HG02759 (cell line): ENCODE data around the gene TASP1.

Experiments
- ATAC-seq: cut with Tn5 transposase; IDR thresholded peaks from one replicate; pipeline ENCODE4 v1.9.1; 2021; ENCODE audit warnings: mild to moderate bottlenecking, moderate library complexity; ENCODE audit not compliant: unreplicated experiment

Gene TASP1

GRCh38 chr20:13574071-13574470 is 64.7 kb downstream of the TASP1 start:
- ATAC-seq: no peak

GRCh38 chr20:13571662-13572061 is 67.1 kb downstream of the TASP1 start:
- no peak for ATAC-seq

- no peak for ATAC-seq
Measured at GRCh38 chr20:13567663-13568062, 71.1 kb downstream of the TASP1 start.

- no peak for ATAC-seq
Measured at GRCh38 chr20:13563854-13564253, 74.9 kb downstream of the TASP1 start.

GRCh38 chr20:13554706-13555105 is 84.0 kb downstream of the TASP1 start:
- no peak for ATAC-seq

GRCh38 chr20:13554076-13554475 is 84.7 kb downstream of the TASP1 start:
- ATAC-seq: no peak

- ATAC-seq: no peak
Measured at GRCh38 chr20:13552061-13552460, 86.7 kb downstream of the TASP1 start.

GRCh38 chr20:13549451-13549850 is 89.3 kb downstream of the TASP1 start:
- no peak for ATAC-seq

GRCh38 chr20:13546497-13547131 is 92.1 kb downstream of the TASP1 start:
- ATAC-seq: peak; percentile 81

GRCh38 chr20:13545790-13546189 is 92.9 kb downstream of the TASP1 start:
- no peak for ATAC-seq

GRCh38 chr20:13543783-13544182 is 94.9 kb downstream of the TASP1 start:
- ATAC-seq: no peak

GRCh38 chr20:13535627-13536026 is 103.1 kb downstream of the TASP1 start:
- no peak for ATAC-seq

- ATAC-seq: no peak
Measured at GRCh38 chr20:13533946-13534345, 104.8 kb downstream of the TASP1 start.

- no peak for ATAC-seq
Measured at GRCh38 chr20:13530146-13530545, 108.6 kb downstream of the TASP1 start.

GRCh38 chr20:13526551-13526950 is 112.2 kb downstream of the TASP1 start:
- no peak for ATAC-seq

GRCh38 chr20:13525225-13525940 is 113.3 kb downstream of the TASP1 start:
- no peak for ATAC-seq

GRCh38 chr20:13524339-13524738 is 114.4 kb downstream of the TASP1 start:
- no peak for ATAC-seq

- ATAC-seq: no peak
Measured at GRCh38 chr20:13517831-13518230, 120.9 kb downstream of the TASP1 start.

GRCh38 chr20:13515796-13516558 is 122.8 kb downstream of the TASP1 start:
- no peak for ATAC-seq

- ATAC-seq: no peak
Measured at GRCh38 chr20:13515291-13515690, 123.4 kb downstream of the TASP1 start.

GRCh38 chr20:13510837-13511488 is 127.8 kb downstream of the TASP1 start:
- no peak for ATAC-seq
